Suprapubic skin (tissue), 3 donors: ENCODE measurements around the gene GOT2.

Experiments used
- CTCF ChIP-seq, 2 donors: fragments of 200-600 bp in 1 of 2; fragments of 450-650 bp in 1 of 2; sonication (generic) in 1 of 2; IDR thresholded peaks; one replicate each; pipeline ENCODE4 v1.5.1; 2016 to 2019; ENCODE audit warnings: antibody characterized with exemption in 2 of 2, mild to moderate bottlenecking in 1 of 2, moderate library complexity in 1 of 2
- EP300 ChIP-seq: sonication (generic); formaldehyde crosslinking; IDR thresholded peaks from one replicate; pipeline ENCODE4 v1.6.1; 2017; ENCODE audit warnings: antibody characterized with exemption
- POLR2A ChIP-seq, 2 donors: fragments of 450-650 bp; IDR thresholded peaks; one replicate each; pipeline ENCODE4 v1.6.1; 2017; ENCODE audit warnings: antibody characterized with exemption in 2 of 2, mild to moderate bottlenecking in 2 of 2, moderate library complexity in 2 of 2

- TF ChIP-seq CTCF (IDR thresholded peaks at IDR 0.05): no peak
- no peak for TF ChIP-seq POLR2A (IDR thresholded peaks at IDR 0.05)
- TF ChIP-seq EP300: no peak
These were observed 11.0 kb downstream of the GOT2 start for GRCh38 chr16:58723109-58723508.
